ENCODE data around the gene TPPP.

Gene TPPP

GRCh38 chr5:612498-613424, 80.4 kb downstream of the TPPP start:
- TF ChIP-seq CTCF (IDR thresholded peaks at IDR 0.05; ENCODE audit: low read depth, low read length, missing control alignments) = no peak
- no peak for DNase-seq (ENCODE audit: extremely low read depth, low read depth)
- peak overlapping the region; percentile 74 for H3K4me3 ChIP-seq (replicated peaks; ENCODE audit: low read depth, low read length)

- TF ChIP-seq CTCF (IDR thresholded peaks at IDR 0.05; ENCODE audit: low read depth, low read length, missing control alignments) = no peak
- peak; percentile 22 for DNase-seq (ENCODE audit: extremely low read depth, low read depth)
- peak within 1 kb of the TSS; percentile 74 for H3K4me3 ChIP-seq (replicated peaks; ENCODE audit: low read depth, low read length)
Observed at GRCh38 chr5:611731-612486, 81.2 kb downstream of the TPPP start, which contains the start of gene CEP72. CEP72 (plus strand) TSS chr5:612340; CDS start chr5:612362, 22 bp downstream.

- no peak for TF ChIP-seq CTCF (IDR thresholded peaks at IDR 0.05; ENCODE audit: low read depth, low read length, missing control alignments)
- no peak for DNase-seq (ENCODE audit: extremely low read depth, low read depth)
Observed at GRCh38 chr5:610744-611730, 82.1 kb downstream of the TPPP start.

GRCh38 chr5:610011-610743, 83.0 kb downstream of the TPPP start:
- TF ChIP-seq CTCF (IDR thresholded peaks at IDR 0.05; ENCODE audit: low read depth, low read length, missing control alignments) = no peak
- H3K4me3 ChIP-seq (replicated peaks; ENCODE audit: low read depth, low read length) = no peak overlapping the region
- DNase-seq (ENCODE audit: extremely low read depth, low read depth) = no peak

More at GRCh38 chr5:610744-611730, 82.1 kb downstream of the TPPP start:
- H3K4me3 ChIP-seq (replicated peaks; ENCODE audit: low read depth, low read length) = peak overlapping the region; percentile 74
